Measurements from ENCODE around the gene ADGRG4.

DNA sequence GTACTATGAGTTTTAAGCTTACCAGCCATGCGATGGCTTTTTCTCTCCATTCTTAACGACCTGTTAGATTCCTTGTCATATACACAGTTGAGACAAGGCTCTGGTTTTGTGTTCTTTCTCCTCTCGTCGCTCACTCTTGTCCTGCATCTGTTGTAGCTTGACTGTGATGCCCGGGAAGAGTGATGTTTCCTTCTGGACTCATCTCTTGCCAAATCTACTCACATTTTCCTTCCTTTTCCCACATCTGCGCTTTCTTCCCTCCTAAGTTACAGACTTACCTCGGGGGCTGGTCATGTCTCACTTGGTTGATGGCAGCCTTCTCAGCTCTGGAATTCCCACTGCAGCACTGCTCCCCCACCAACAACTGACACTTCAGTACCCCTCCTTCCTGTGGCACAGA, 44.7 kb upstream of the ADGRG4 start:
- no peak for TF ChIP-seq POLR2A (IDR thresholded peaks at IDR 0.05)
- TF ChIP-seq, protein P1, sequence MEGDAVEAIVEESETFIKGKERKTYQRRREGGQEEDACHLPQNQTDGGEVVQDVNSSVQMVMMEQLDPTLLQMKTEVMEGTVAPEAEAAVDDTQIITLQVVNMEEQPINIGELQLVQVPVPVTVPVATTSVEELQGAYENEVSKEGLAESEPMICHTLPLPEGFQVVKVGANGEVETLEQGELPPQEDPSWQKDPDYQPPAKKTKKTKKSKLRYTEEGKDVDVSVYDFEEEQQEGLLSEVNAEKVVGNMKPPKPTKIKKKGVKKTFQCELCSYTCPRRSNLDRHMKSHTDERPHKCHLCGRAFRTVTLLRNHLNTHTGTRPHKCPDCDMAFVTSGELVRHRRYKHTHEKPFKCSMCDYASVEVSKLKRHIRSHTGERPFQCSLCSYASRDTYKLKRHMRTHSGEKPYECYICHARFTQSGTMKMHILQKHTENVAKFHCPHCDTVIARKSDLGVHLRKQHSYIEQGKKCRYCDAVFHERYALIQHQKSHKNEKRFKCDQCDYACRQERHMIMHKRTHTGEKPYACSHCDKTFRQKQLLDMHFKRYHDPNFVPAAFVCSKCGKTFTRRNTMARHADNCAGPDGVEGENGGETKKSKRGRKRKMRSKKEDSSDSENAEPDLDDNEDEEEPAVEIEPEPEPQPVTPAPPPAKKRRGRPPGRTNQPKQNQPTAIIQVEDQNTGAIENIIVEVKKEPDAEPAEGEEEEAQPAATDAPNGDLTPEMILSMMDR (IDR thresholded peaks at IDR 0.05) = no peak

Data from upper lobe of left lung (tissue), 4 donors.